GM04503 (cell line): Measurements from ENCODE around the gene FLYWCH1.

Experiments used
- DNase-seq: peaks from one replicate; pipeline ENCODE4 v3.0.0-alpha.2; 2012; ENCODE audit warnings: low read depth

Gene FLYWCH1

DNA sequence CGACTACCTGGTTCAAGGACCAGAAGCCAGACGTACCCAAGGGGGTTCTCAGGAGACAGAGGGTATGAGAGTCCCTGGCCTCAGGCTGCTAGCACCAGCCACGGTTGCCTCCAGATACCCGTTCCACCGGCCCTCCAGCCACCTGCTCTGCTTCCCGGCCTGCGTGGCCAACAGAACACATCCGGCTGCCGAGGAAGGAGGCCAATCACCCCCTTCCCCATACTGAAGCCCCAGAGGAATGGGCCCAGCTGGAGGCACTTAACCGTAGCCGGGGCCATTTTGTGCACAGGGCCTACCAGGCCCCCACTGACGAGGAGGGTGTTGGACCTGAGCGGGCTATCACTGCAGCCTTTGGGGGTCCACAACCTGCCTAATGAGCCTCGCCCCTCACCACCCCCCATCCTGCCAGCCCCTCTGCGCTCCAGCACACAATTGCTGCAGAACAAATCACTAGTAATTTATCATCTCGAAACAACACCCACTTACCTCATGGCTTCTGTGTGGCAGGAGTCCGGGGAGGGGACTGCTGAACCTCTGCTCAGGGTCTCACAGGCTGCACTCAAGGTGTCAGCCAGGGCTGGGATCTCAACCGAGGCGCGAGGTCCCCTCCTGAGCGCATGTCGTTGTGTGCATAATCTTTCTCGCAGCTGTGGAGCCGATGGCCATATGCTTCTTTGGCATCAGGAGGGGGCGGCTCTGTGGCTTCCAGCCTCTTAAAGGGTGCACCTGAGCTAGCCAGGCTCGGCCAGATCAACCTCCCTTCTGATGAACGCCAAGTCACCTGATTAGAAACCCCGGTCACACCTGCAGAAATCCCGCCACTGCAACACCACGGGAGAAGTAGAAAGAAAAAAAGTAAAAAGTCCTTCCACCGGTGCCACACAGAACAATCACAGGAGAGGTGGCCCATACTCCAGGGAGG lies 42.2 kb downstream of the FLYWCH1 start:
- DNase-seq = no peak

DNA sequence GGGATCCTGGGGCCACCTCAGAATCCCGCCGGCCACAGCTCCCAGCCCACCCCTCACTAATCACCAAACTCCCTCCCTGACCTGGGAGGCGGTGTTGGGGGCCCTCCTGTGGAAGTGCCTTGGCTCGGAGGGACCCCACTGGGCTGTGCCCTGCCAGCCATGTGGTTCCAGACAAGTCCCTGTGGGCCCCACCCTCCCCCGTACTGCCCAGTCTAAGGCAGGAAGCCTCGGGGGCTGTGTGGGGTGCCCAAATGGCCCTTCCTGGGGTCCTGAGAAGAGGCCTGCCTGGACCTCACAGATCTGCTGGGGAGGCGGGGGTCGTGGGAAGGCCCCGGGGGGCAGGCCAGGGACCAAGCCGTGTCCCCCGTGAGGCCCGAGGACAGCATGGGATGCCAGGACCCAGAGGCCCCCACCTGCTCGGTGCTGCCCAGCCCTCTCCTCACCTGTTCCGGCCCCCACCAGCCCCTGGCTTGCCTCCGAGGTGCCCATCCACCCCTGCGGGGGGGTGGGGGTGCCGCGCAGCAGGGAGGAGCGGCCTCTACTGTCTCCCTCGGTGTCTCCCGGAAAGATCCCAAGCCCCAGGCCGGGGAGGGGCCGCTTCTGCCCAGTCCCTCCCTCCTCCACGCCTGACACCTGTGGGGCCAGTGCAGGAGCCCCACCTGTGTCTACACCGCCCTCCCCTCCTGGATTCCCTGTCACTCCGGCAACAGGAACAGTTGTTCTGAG lies 43.1 kb downstream of the FLYWCH1 start:
- no peak for DNase-seq

DNA sequence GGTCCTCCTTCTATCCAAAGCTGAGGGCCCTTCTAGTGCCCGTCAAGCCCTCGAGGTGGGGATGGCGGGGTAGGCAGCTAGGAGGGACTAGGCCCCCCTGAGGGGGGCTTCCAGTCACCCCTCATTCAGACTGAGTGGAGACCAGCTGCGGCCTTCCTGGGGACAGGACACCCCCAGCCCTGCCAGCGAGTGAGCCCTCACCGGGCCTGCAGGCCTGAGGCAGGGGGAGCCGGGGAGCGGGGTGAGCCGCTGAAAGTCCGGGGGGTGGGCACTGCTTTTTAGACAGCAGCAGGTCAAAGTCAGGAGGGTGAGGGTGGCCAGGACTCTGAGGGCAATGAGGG lies 43.7 kb downstream of the FLYWCH1 start:
- no peak for DNase-seq

DNA sequence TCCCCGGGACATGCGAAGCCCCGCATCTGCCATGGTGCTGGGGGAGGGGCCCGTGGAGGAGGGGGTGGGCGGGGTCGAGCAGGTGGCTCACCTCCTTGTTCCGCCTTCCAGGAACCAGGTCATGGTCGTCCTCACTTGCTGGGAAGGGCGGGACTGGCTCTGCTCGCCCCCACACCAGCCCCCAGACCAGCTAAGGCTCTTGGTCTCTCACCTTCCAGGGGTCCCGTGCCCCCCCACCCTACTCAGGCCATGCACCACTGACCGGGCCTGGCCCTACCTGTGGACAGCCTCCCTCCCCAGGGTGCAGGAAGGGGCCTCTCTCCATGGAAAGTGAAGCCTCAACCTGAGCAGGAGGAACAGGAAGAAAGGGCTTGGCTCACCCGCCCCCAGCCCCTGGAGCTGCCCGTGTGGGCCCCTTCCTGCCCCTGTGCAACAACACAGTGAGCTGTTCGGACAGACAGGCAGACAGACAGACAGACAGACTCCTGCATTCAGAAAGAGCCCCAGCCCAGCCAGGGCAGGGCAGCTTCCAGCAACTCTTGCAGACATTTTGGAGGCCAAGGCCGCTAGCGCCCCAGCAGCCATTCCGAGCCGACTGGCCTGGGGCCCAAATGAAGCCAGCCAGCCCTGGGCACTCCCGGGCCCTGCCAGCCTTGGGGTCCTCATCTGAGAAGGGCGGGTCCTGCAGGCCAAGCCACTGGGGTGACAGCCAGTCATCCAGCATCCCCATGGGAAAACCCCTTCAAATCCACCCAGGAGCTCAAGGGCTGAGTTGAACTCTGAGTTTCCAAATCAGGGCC lies 44.2 kb downstream of the FLYWCH1 start:
- no peak for DNase-seq

DNA sequence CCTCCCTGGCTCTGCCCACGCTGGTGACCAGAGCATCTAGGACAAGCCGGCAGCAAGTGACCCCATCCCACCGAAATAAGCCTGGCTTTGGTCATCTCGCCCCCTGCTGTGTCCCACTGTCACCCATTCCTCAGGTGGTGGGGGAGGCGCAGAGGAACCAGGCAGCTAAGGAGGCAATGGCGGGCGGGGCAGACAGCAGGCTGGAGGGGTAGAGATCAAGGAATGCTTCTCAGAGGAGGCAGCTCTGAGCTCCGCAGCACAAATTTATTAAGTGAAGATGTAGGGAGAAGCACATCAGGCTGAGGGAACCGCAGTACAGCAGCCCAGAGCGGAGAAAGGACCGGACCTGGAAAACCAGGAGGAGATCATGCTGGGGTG lies 44.8 kb downstream of the FLYWCH1 start:
- no peak for DNase-seq

DNA sequence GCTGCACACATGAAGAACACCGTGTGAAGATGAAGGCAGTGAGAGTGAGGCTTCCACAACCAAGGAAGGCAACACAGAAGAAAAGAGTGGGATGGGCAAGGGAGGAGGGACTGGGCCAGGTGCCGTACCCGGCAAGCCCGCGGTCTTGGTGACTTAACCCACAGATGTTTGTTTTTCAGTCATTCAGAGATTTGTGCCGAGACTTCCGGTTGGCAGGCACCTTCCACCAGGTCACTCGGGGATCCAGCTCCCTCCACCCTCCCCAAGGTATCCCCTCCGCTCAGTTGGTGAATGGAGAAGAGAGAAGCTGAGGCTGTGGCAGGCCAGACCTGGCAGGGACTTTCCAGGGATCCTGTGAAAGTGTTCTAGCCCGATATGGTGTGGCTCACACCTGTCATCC lies 47.5 kb downstream of the FLYWCH1 start:
- no peak for DNase-seq

DNA sequence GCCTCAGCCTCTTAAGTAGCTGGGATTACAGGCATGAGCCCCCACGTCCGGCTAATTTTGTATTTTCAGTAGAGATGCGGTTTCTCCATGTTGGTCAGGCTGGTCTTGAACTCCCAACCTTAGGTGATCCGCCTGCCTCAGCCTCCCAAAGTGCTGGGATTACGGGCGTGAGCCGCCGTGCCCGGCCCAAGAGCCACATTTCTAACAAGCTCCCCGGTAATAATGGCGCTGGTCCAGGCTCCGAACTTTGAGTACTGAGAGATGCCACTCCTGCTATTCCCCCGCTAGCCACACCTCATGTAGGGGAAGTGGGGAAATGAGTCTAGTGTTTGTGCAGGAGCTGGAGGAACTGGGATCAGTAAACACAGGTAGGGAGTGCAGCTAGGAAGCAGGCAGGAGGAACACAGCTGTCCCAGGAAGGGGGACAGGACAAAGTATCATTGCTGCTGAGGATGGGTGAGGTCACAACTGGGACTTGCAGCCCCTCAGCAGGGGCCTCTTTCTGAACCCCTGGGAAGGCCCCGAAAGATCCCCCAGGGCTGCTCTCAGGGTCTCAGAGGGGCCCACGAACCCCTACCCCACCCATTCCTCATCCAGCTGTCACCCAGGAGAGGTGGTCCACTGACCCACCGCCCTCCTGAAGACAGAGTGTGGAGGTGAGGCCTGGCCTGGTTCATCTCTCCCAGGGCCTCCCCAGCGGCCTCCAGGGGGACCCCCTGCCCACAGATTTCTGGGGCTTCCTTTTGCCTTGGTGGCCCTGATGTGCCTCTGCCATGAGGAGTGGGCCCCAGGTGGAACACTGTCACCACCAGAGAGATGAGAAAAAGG lies 48.7 kb downstream of the FLYWCH1 start:
- no peak for DNase-seq

DNA sequence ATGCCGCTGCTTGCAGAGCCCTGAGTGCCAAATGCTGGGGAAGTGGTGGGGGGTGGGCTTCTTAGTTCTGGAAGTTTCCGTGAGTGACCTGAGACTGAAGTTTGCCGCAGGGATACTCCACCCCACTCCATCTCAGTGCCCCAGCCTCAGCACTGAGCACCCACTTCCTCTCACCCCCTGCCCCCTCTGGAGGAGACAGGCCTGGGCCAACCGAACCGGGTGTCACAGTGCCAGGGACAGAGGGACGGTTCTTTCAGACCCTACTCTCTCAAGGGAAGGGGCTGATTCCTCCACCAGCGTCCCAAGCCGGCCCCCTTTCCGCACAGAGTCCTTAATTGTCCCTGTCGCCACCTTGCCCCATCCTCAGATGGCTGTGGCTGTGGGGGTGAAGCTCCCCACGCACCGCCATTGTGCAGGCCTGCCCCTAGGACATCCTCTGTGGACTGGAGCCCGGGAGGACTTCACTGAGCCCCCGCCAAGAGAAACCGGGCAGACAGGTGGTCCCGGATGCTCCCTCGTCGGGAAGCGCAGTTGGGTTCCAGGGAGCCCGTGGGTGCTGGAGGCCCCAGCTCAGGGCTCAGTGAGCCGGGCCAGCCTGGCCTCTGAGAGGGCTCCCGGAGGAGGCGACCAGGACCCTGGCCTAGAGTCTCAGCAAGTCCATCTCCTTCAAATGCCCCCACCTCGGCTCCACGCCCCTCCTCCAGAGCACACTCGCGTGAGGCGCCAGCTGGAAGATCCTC lies 50.8 kb downstream of the FLYWCH1 start:
- DNase-seq = no peak

DNA sequence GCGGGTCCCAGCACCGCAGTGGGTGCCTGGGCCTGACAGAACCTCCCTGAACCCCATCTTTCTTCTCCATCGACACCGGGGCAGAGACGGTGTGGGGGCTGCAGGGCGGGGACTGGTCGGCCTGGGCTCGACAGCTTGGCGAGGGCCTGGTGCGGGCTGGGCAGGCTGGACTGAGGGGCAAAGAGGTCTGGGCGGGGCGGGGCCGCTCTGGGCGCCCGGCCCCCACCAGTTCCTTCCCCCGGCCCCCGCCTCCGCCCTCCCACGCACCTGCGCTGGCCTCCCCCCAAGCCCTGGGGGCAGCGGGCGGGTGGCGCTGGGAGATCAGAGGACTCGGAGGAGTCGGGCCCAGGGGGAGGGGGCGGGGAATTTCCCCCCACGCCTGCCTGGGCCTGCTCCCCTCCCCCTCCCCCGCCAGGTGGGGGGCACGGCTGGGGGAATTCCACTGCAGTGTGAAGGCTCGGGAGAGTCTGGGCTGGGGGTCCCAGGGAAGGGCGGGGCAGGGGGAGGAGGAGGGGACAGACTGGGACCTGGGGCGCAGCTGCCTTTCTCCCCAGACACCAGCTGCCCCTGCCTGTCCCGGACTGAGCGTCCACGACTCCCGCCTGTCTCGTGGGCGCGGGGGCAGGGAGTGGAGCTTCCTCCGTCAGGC lies 51.5 kb downstream of the FLYWCH1 start:
- DNase-seq = no peak

DNA sequence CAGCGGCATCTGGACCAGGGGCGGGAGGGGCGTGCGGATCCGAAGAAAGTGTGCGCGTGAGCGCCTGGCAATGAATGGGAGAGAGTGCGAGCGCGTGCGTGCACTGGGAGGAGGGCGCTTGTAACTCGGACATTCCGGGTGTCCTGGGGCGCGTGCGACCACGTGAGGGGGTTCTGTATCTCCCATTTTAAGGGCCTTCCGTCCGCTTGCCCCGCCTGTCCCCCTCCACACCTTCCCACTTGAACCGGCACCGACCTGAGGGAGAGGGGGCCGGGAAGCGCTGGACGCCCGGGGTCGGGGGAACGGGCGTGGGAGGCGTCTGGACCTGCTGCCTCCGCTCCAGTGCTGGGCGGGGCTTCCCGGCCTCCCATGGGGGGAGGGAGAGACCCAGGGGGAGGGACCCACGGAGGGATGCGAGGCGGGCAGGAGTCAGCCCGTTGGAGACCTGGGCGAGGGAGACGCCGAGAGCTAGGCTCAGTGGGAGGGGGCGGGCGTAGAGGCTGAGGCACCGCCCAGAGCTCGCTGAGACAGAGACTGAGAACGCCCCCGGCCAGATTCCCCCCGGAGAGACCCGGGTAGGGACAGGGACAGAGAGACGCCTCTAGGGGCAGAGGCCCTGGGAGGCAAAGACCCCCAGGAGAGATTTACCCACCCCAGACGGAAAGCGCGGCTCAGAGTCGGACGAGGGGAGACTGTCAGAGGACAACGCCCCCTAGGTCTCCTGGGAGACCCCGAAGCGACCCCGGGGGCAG lies 52.2 kb downstream of the FLYWCH1 start, which contains the start of gene KREMEN2:
Gene KREMEN2, plus strand, starts transcription at position 553 of the 752 bp plus-strand sequence. CDS start 246 bp downstream, outside the sequence.
- no peak for DNase-seq

DNA sequence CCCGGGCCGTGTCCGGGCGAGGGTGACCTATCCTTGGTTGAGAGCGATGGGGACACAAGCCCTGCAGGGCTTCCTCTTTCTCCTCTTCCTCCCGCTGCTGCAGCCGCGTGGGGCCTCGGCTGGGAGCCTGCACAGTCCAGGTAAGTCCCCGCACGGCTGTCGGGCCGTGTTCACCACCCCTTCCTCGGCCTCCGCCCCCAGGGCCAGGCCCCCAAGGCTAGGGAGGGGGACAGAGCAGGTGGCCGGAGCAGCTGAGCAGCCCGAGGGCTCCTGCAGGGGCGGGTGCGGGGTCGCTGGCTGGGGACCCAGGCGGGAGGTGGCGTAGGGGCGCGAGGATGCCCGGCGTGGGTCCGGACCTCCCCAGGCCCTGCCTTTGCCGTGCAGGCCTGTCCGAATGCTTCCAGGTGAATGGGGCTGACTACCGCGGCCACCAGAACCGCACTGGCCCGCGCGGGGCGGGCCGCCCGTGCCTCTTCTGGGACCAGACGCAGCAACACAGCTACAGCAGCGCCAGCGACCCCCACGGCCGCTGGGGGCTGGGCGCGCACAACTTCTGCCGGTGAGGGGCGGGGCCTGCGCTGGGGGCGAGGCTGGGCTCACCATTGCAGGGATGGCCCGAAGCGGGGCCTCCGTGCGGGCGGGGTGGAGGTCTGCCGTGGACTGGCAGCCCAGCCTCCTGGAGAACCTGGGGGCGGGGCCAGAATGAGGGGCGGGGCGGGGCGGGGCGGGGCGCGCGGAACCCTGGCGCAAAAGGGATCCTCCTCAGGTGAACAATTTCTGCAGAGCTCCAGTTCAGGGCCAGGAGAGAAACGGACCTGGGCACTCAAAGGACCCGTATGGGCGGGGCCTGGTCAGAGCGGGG lies 53.0 kb downstream of the FLYWCH1 start:
- no peak for DNase-seq

DNA sequence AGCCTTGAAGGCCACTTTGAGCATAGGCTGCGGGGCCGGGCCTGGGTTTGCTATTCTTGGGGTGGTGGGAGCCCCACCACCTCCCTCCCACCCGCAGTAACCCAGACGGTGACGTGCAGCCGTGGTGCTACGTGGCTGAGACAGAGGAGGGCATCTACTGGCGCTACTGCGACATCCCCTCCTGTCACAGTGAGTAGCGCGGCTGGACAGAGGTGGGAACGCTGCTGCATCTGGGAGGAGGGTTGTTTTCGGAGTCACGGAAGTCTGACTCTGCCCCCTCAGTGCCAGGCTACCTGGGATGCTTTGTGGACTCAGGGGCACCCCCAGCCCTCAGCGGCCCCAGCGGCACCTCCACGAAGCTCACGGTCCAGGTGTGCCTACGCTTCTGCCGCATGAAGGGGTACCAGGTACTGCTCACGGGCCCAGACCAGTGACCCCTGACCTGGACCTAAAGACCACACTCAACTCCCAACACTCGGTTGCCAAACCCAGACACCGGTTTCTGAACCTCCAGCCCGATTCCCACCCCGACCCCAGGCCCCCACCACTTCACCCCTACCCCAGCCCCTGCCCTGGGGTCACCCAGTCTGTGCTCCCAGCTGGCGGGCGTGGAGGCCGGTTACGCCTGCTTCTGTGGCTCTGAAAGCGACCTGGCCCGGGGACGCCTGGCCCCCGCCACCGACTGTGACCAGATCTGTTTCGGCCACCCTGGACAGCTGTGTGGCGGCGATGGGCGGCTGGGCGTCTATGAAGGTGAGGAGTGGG lies 54.5 kb downstream of the FLYWCH1 start:
- no peak for DNase-seq

DNA sequence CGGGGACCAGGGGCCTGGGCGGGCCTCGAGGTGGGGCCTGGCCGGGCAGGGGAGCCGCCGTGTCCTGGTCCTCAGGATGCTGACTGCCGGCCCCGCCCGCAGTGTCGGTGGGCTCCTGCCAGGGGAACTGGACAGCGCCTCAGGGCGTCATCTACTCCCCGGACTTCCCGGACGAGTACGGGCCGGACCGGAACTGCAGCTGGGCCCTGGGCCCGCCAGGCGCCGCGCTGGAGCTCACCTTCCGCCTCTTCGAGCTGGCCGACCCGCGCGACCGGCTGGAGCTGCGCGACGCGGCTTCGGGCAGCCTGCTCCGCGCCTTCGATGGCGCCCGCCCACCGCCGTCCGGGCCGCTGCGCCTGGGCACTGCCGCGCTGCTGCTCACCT lies 55.1 kb downstream of the FLYWCH1 start:
- no peak for DNase-seq

DNA sequence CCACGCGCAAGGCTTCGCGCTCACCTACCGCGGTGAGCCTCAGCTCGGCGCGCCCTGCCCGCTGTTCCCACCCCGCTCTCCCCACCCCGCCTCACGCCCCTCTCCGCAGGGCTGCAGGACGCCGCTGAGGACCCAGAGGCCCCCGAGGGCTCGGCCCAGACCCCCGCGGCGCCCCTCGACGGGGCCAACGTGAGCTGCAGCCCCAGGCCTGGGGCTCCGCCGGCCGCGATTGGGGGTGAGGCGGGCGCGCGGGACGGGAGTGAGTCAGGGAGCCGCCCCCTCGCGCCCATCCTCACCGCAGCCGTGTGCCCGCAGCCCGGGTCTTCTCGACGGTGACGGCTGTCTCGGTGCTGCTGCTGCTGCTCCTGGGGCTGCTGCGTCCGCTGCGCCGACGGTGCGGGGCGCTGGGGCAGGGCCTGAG lies 55.5 kb downstream of the FLYWCH1 start:
- DNase-seq = no peak

DNA sequence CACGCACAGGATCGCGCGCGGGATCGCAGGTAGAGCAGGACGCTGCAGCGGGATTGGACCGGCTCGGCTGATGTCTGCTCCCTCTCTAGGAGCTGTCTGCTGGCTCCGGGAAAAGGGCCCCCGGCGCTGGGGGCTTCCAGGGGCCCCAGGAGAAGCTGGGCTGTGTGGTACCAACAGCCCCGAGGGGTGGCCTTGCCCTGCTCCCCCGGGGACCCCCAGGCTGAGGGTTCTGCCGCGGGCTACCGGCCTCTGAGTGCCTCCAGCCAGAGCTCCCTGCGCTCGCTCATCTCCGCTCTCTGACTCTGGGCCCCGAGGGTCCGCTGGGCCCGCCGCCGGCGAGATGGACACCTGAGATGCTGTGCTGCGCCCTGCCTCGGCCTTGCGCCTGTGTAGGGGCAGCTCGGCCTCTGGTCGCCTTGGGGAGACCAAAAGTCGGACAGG lies 56.0 kb downstream of the FLYWCH1 start:
- no peak for DNase-seq

DNA sequence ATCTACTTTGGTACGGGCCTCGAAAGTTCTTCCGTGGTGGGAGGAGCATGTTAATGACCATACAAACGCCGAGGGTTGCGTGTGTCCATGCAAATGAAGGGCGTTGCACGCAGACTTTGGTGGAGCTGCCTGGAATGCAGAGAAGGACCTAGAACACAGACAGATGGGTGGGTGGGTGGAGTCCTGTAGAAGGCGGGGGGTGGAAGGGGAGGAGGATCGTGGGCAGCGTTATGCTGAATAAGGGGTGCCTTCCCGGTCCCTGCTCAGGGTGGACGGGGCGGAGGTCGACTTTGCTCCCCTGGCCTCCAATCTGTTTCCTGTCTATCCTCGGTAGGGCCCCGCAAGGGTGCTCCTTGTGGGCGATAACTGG lies 56.6 kb downstream of the FLYWCH1 start:
- DNase-seq = no peak

DNA sequence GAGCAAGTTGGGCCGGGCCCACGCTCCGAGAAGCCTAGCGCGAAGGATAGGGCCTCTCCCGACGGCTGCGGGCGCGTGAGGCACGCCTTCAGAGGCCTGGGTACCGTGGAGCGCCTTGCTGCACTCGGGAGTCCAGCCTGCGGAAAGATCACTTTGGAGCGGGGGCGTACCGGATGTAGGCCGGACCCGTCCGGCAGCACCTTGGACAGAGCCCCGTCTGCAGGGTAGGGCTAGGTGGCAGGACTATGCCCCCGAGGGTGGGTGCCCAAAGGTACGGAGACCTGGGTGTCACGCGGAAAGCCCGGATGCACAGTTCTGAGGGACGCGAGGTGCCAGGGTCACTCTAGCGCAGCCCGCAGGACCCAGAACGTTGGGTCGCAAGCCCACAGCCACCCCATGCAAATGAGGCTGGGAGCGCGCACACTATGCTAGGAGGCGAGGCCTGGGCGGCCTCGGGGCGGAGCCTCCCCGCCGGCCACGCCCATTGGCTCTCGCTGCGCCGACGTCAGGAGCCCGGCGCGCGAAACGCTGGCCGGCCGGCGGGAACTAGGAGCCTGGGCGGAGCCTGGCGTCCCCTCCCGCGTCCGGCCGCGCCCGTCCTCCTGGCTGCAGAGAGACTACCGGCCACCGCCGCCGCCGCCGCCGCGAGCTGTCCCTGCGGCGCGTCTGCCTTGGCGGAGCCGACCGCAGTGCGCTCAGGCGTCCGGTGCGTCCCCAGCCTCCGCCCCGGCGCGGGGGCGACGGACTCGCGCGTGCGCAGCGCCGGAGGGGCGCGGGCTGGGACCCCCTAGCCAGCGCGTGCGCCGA lies 57.2 kb downstream of the FLYWCH1 start, which contains the start of gene PAQR4:
Gene PAQR4, plus strand, starts transcription at position 611 of the 807 bp plus-strand sequence. CDS start 327 bp downstream, outside the sequence.
- DNase-seq = peak; percentile 39
